CD14-positive monocyte (primary cell): ENCODE data around the gene MIPEP. TPM values are rescaled to one million over a fixed set of nuclear protein-coding genes. Genes with fewer than 3 reads are reported as not detected.

Source experiments
- DNase-seq, 3 donors: peaks; one replicate each; pipeline ENCODE4 v3.0.0-alpha.2; 2011 to 2022
- H2AFZ ChIP-seq: 2 replicates; pipeline ENCODE4 v1.6.0; 2012; ENCODE audit warnings: mild to moderate bottlenecking, low read depth, low read length, inconsistent platforms; ENCODE audit not compliant: insufficient read depth, poor library complexity, severe bottlenecking
- H3K27ac ChIP-seq, 2 donors: 1 replicate in 1 of 2; 2 replicates in 1 of 2; pipeline ENCODE4 v1.5.1; 2012 to 2013; ENCODE audit warnings: low read length in 2 of 2, control low read depth in 1 of 2, inconsistent platforms in 1 of 2, low read depth in 1 of 2, mild to moderate bottlenecking in 1 of 2
- H3K27me3 ChIP-seq, 2 donors: one replicate each; pipeline versions ENCODE4 v1.6.0 to v1.6.1; 2011 to 2013; ENCODE audit warnings: low read length in 2 of 2; ENCODE audit not compliant: control insufficient read depth in 2 of 2, insufficient read depth in 2 of 2
- H3K36me3 ChIP-seq, 2 donors: replicated peaks in 1 of 2; 1 replicate in 1 of 2; 2 replicates in 1 of 2; pipeline versions ENCODE4 v1.5.1 to v1.6.1; 2012 to 2013; ENCODE audit warnings: low read length in 2 of 2, control low read depth in 1 of 2, inconsistent platforms in 1 of 2, mild to moderate bottlenecking in 1 of 2; ENCODE audit not compliant: insufficient read depth in 2 of 2, control insufficient read depth in 1 of 2
- H3K4me1 ChIP-seq, 2 donors: 1 replicate in 1 of 2; 2 replicates in 1 of 2; pipeline versions ENCODE4 v1.5.1 to v1.6.1; 2012 to 2013; ENCODE audit warnings: low read length in 2 of 2, control low read depth in 1 of 2, inconsistent platforms in 1 of 2, mild to moderate bottlenecking in 1 of 2, moderate library complexity in 1 of 2; ENCODE audit not compliant: insufficient read depth in 2 of 2, control insufficient read depth in 1 of 2
- H3K4me2 ChIP-seq: replicated peaks from 2 replicates; pipeline ENCODE3; 2012; ENCODE audit warnings: low read length, moderate library complexity, mild to moderate bottlenecking; ENCODE audit not compliant: poor library complexity, severe bottlenecking; ENCODE audit errors: extremely low read depth
- H3K4me3 ChIP-seq, 3 experiments: fragments of 200-600 bp in 1 of 3; sonication (generic) in 1 of 3; replicated peaks in 1 of 3; 1 replicate in 2 of 3; 2 replicates in 1 of 3; pipeline ENCODE4 v1.5.1; 2011 to 2013; ENCODE audit warnings: low read length in 3 of 3, mild to moderate bottlenecking in 3 of 3, control low read depth in 2 of 3, low read depth in 2 of 3, inconsistent platforms in 1 of 3, moderate library complexity in 1 of 3
- H3K79me2 ChIP-seq: 2 replicates; pipeline ENCODE4 v1.6.0; 2012; ENCODE audit warnings: mild to moderate bottlenecking, control low read depth, inconsistent platforms, low read length, moderate library complexity; ENCODE audit not compliant: insufficient read depth
- H3K9ac ChIP-seq: 2 replicates; pipeline ENCODE4 v1.6.0; 2017; ENCODE audit warnings: low read length, mild to moderate bottlenecking; ENCODE audit not compliant: insufficient read depth, poor library complexity, severe bottlenecking
- H3K9me3 ChIP-seq, 2 donors: replicated peaks in 1 of 2; 1 replicate in 1 of 2; 2 replicates in 1 of 2; pipeline versions ENCODE4 v1.5.1 to v1.6.1; 2012 to 2013; ENCODE audit warnings: low read length in 2 of 2, control low read depth in 1 of 2; ENCODE audit not compliant: control insufficient read depth in 1 of 2, insufficient read depth in 1 of 2
- H4K20me1 ChIP-seq: 2 replicates; pipeline ENCODE4 v1.6.0; 2012; ENCODE audit warnings: mild to moderate bottlenecking, low read length, control low read depth, moderate library complexity; ENCODE audit not compliant: insufficient read depth
- H3K27ac Mint-ChIP-seq, 7 donors: one replicate each; pipeline ENCODE4 v1.8.0; 2020; ENCODE audit warnings: mild to moderate bottlenecking in 7 of 7, mixed read lengths in 7 of 7, moderate library complexity in 6 of 7, inconsistent platforms in 2 of 7
- H3K27me3 Mint-ChIP-seq, 3 donors: one replicate each; pipeline ENCODE4 v1.8.0; 2021 to 2022; ENCODE audit warnings: low read depth in 3 of 3, mild to moderate bottlenecking in 3 of 3, mixed read lengths in 3 of 3, moderate library complexity in 3 of 3, inconsistent platforms in 1 of 3
- H3K36me3 Mint-ChIP-seq, 2 donors: one replicate each; pipeline ENCODE4 v1.8.0; 2020; ENCODE audit warnings: mixed read lengths in 2 of 2, inconsistent platforms in 1 of 2, mild to moderate bottlenecking in 1 of 2
- H3K4me1 Mint-ChIP-seq: one replicate; pipeline ENCODE4 v1.8.0; 2020; ENCODE audit warnings: mild to moderate bottlenecking, mixed read lengths
- H3K4me3 Mint-ChIP-seq, 2 donors: one replicate each; pipeline ENCODE4 v1.8.0; 2020; ENCODE audit warnings: mild to moderate bottlenecking in 2 of 2, mixed read lengths in 2 of 2, moderate library complexity in 1 of 2
- H3K9me3 Mint-ChIP-seq, 7 donors: one replicate each; pipeline ENCODE4 v1.8.0; 2020 to 2022; ENCODE audit warnings: mixed read lengths in 7 of 7, mild to moderate bottlenecking in 6 of 7, moderate library complexity in 6 of 7, inconsistent platforms in 2 of 7
- CTCF ChIP-seq: fragments of 200-600 bp; IDR thresholded peaks from one replicate; pipeline ENCODE4 v1.8.0; 2022; ENCODE audit warnings: antibody characterized with exemption, mild to moderate bottlenecking
- WGBS: methylation state at CpG from one replicate; pipeline ENCODE4 v1.1.5; 2013; ENCODE audit warnings: missing lambda C conversion rate; ENCODE audit not compliant: insufficient coverage; 5-methylcytosine and 5-hydroxymethylcytosine counted together
- intact Hi-C, 2 donors: fragments of 100-400 bp; cut with micrococcal nuclease; formaldehyde crosslinking; loops; one replicate each; pipeline versions ENCODE4 v1.15.0 to v1.15.1; 2023
- polyA plus RNA-seq, 3 donors: library from polyadenylated mRNA; depleted of rRNA in 1 of 3; unstranded in 2 of 3; stranded (reverse) in 1 of 3; fragments of 300-500 nt in 2 of 3; fragments of >200 nt in 1 of 3; fragmentation: Illumina TruSeq in 2 of 3; gene quantifications; 1 replicate in 2 of 3; 2 replicates in 1 of 3; pipeline ENCODE4 v1.2.3, GENCODE V29; 2012 to 2021

MIPEP gene
- polyA plus RNA-seq, 3 donors = 1.2 to 9.9 (median 7.7) TPM

- H3K9me3 Mint-ChIP-seq = peaks cover 0 to 22% (median 9%) of the 10 kb centered on the region in 7 donors
- H3K4me3 ChIP-seq = no peak overlapping the region
These were observed 203.8 kb downstream of the MIPEP start for GRCh38 chr13:23685416-23685815.

GRCh38 chr13:23684647-23685046, 204.6 kb downstream of the MIPEP start:
- Histone ChIP-seq H3K4me3 (no peak overlapping the region), H3K9ac (no peak overlapping the region), H3K9me3 (peaks cover 6 to 12% of the 10 kb centered on the region in 2 donors), H2AFZ (no peak overlapping the region), H3K4me2 (no peak overlapping the region), H3K27ac (no peak overlapping the region), H3K27me3 (no peaks in the 10 kb centered on the region), H3K36me3 (no peaks in the 10 kb centered on the region), H4K20me1 (no peaks in the 10 kb centered on the region), H3K79me2 (no peaks in the 10 kb centered on the region), H3K4me1 (no peaks in the 10 kb centered on the region)
- peaks cover 0 to 22% (median 10%) of the 10 kb centered on the region in 7 donors for H3K9me3 Mint-ChIP-seq
- no peaks in the 10 kb centered on the region for H3K4me1 Mint-ChIP-seq
- H3K27ac Mint-ChIP-seq = no peak overlapping the region
- TF ChIP-seq CTCF = no peak
- intact Hi-C loops = no loop called here
- DNase-seq = no peak
- H3K27me3 Mint-ChIP-seq = peaks cover 0 to 2% (median 0%) of the 10 kb centered on the region in 3 donors
- H3K36me3 Mint-ChIP-seq = no peaks in the 10 kb centered on the region
- H3K4me3 Mint-ChIP-seq = no peak overlapping the region
- WGBS = no CpG with 5 or more reads among the region's 2 CpGs

More at GRCh38 chr13:23685416-23685815, 203.8 kb downstream of the MIPEP start:
- no peak for TF ChIP-seq CTCF
- Histone ChIP-seq H3K4me2 (no peak overlapping the region), H3K27ac (no peak overlapping the region), H3K79me2 (no peaks in the 10 kb centered on the region), H3K4me1 (no peaks in the 10 kb centered on the region), H3K27me3 (no peaks in the 10 kb centered on the region), H4K20me1 (no peaks in the 10 kb centered on the region), H3K36me3 (no peaks in the 10 kb centered on the region), H3K9ac (no peak overlapping the region), H2AFZ (no peak overlapping the region), H3K9me3 (peaks cover 6 to 12% of the 10 kb centered on the region in 2 donors)
- DNase-seq = no peak
- intact Hi-C loops = no loop called here
- peaks cover 0 to 2% (median 0%) of the 10 kb centered on the region in 3 donors for H3K27me3 Mint-ChIP-seq
- no peaks in the 10 kb centered on the region for H3K4me1 Mint-ChIP-seq
- H3K4me3 Mint-ChIP-seq = no peak overlapping the region
- no peaks in the 10 kb centered on the region for H3K36me3 Mint-ChIP-seq
- no peak overlapping the region for H3K27ac Mint-ChIP-seq
- WGBS = no CpG with 5 or more reads among the region's 1 CpG
